Stimulated activated CD8-positive, alpha-beta memory T cell treated with anti-CD3 and anti-CD28 coated beads, Interleukin-12 subunit alpha, Interleukin-12 subunit beta, amount 100 ng/mL, for 4 hours (primary cell): Measurements from ENCODE around the gene IQSEC3.
"Not testable (repeated sequence)": the region's sequence is repeated elsewhere in the genome, so short reads cannot be mapped to it uniquely, and the experiment has no call there.

ENCODE experiments used
- DNase-seq: peaks from one replicate; pipeline ENCODE4 v3.0.0-alpha.2; 2020; ENCODE audit warnings: low read depth

The IQSEC3 gene

DNA sequence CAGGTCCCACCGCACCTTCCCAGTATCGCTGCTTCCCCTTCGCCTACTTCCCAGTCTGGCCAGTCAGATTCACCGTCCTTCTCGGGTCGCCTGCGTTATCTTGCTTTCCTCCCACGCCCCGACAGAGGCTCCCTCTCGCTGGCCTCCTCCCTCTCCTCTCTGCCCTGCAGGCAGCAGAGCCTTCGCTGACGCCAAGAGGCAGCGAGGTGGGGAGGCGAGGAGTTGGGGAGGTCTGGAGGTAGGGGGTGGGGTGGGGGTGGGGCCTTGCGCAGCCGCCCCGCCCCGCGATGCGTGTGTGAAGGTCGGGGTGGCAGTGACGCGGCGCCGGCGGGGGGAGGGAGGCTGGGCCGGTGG lies at the start of gene IQSEC3:
IQSEC3 (plus strand) TSS at position 340 of the 354 bp plus-strand sequence. CDS start 116 bp downstream, outside the sequence.
- not testable (repeated sequence) for DNase-seq

DNA sequence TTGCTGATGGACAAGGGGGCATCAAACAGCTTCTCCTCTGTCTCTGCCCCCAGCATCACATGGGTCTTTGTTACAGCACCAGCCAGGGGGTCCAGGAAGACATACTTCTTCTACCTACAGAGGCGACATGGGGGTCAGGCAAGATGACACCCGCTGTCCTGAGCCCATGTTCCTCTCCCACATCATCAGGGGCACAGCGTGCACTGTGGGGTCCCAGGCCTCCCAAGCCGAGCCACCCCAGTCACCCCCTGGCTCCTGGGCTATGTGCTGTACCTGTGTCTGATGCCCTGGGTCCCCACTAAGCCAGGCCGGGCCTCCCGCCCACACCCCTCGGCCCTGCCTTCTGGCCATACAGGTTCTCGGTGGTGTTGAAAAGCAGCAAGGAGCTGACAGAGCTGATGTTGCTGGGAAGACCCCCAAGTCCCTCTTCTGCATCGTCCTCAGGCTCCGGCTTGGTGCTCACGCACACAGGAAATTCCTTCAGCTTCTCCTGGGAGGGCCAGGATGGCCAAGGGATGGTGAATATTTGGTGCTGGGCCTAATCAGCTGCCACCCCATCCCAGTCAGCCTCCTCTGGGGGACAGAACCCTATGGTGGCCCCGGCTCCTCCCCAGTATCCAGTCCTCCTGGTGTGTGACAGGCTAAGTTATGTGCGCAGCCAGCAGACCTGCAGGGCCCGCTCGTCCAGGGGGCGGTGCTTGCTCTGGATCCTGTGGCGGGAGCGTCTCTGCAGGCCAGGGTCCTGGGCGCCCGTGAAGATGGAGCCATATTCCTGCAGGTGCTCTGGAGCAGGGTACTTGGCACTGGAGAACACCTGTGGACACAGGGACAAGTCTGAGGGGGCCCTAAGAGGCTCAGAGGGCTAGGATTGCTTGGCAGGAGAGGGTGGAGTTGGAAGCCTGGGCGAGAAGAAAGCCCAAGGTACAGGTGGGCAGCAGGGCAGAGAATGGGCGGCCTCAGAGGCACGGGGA lies 48.9 kb upstream of the IQSEC3 start:
- DNase-seq: not testable (repeated sequence)

GRCh38 chr12:18821-19567 lies 47.6 kb upstream of the IQSEC3 start:
- not testable (repeated sequence) for DNase-seq

DNA sequence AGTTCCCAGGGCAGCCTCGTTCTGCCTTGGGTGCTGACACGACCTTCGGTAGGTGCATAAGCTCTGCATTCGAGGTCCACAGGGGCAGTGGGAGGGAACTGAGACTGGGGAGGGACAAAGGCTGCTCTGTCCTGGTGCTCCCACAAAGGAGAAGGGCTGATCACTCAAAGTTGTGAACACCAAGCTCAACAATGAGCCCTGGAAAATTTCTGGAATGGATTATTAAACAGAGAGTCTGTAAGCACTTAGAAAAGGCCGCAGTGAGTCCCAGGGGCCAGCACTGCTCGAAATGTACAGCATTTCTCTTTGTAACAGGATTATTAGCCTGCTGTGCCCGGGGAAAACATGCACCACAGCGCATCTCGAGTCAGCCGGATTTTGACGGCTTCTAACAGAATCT lies 46.7 kb upstream of the IQSEC3 start:
- not testable (repeated sequence) for DNase-seq

DNA sequence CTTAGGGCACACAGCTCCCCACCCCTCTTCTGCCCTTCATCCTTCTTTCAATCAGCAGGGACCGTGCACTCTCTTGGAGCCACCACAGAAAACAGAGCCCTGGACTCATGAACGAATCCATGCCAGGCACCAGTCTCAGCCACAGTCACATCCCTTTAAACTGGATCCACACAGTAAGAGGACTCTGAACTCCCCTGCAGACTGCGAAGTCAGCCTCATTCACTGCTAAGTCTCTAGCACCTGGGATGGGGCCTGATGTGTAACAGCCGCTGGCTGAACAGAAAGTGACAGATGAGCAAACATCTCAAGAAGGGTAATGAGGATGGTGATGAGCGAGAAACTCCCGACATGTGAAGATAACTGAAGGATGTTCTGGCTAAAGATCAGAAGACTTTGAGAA lies 45.8 kb upstream of the IQSEC3 start:
- DNase-seq: no peak

- no peak for DNase-seq
Observed at GRCh38 chr12:21301-22189, 45.0 kb upstream of the IQSEC3 start.

DNA sequence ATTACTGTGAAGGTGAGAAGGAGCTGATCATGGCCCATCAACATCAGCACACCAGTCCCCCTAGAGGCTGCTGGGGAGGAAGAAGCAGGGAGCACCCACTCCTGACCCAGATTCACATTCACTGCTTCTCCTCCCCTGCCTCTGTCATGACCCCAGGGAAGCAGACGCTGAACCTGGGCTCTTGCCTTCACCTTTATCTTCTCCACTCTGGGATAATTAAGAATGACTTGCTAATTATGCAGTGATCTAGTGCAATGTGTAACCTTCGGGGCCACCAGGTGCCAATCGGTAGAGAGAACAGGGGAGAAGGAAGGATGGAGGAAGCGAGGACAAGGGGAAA lies 44.4 kb upstream of the IQSEC3 start:
- no peak for DNase-seq

DNA sequence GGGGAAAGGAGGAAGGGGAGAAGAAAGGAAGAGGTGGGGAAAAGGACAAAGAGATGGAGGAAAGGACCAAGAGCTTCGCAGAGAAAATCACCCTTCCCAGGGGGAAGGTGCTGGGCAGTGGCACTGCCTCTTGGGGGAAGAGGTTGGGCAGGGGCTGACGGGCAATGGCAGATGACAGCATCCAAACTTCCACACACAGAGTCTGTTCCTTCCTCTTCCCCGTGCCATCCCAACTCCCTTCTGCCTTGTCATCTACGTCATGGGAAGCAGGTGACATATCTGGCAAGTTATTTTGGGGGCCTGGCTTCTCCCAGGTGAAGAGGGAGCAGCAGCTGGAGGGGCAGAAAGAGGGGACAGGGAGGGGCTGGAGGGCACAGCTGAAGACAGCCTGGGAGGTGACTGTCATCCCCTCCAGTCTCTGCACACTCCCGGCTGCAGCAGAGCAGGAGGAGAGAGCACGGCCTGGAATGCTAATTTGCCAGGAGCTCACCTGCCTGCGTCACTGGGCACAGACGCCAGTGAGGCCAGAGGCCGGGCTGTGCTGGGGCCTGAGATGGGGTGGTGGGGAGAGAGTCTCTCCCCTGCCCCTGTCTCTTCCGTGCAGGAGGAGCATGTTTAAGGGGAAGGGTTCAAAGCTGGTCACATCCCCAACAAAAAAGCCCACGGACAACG lies 43.9 kb upstream of the IQSEC3 start:
- no peak for DNase-seq

DNA sequence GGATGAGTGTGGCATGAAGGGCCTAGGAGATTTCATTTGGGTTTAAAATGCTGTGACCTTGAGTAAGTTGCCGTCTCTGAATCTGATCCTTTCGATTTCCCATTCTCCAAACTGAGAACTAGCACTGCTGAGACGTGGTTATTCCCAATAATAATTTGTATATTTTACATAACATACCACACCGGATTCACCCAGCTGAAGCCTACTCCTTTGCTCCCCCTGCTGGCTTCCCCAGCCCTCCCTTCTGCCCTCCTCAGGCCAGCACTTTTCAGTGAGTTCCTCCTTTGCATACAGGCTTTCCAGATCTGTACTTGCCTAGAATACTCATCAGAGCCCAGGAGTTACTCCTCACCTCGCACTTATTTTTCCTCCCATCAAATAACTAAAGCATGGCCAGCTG lies 38.7 kb upstream of the IQSEC3 start:
- not testable (repeated sequence) for DNase-seq

DNA sequence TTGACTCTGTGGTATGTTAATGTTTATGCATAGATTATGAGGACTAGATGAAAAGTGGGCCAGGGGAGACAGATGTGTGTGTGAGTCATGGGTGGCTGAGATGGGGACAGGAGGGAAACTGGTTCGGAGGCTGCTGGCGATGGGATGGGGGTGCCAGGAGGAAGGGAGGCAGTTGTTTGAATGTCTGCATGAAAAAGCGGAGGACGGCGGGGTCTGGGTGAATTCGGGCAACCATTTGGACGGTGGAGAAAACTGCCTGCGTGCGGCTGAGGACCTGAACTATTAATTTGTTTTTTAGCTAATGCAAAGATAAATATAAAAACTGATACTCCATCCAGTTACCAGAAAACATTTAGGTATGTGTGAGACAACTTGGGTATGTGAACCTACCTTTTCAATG lies 27.8 kb upstream of the IQSEC3 start:
- not testable (repeated sequence) for DNase-seq

- not testable (repeated sequence) for DNase-seq
Observed at GRCh38 chr12:39555-40265, 26.9 kb upstream of the IQSEC3 start.

DNA sequence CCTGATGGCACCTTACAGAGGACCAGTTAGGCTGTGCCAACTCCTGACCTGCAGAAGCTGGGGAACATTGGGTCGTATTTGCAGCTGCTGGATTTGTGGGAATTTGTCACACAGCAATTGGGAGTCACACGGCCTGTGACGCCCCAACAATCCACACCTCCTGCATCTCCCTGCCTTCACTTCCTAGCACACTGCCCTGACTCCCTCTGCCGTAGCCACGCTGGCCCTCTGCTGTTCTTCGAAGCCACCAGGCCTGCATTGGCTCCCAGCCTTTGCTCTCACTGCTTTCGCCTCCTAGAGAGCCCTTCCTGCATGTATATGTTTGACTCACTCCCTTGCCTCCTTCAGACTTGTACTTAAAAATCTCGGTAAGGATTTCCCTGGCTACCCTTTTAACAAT lies 22.2 kb upstream of the IQSEC3 start:
- not testable (repeated sequence) for DNase-seq

DNA sequence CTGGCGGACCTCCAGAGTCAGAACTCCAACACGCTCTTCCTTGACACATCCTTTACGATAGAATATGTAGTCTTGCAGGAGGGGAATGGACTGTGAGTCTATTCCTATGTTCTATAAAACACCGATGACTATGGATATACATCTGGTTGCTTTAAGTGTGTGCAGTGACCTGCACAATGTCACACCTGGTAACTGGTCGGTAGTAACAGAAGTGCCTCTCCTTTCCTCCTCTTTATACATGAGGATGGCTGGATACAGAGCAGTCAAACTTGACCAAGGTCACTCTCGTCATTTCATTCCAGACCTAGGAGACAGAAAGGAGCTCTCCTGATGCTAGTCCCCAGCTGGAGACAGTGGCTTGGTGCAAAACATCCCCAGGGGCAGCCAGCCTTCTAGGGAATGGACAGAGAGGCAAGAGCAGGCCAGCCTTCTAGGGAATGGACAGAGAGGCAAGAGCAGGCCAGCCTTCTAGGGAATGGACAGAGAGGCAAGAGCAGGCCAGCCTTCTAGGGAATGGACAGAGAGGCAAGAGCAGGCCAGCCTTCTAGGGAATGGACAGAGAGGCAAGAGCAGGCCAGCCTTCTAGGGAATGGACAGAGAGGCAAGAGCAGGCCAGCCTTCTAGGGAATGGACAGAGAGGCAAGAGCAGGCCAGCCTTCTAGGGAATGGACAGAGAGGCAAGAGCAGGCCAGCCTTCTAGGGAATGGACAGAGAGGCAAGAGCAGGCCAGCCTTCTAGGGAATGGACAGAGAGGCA lies 21.2 kb upstream of the IQSEC3 start:
- not testable (repeated sequence) for DNase-seq

DNA sequence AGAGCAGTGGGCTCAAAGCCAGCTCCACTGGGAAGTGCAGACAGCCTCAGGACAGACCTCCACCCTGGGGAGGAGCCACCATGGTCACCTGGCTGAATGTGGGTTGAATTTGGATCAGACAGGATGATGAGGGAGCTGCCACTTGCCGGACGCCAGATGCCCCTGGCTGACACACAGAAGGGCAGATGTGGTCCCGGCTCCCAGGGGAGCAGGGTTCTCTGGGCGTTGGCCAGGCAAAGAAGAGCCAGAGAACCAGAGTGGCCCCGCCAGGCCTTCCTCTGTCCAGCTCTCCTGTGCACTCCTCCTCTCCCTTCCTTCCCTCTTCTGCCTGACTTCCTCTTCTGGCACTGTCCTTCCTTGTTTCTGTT lies 20.6 kb upstream of the IQSEC3 start:
- DNase-seq: not testable (repeated sequence)

- DNase-seq: not testable (repeated sequence)
Observed at GRCh38 chr12:46542-46941, 20.0 kb upstream of the IQSEC3 start.

DNA sequence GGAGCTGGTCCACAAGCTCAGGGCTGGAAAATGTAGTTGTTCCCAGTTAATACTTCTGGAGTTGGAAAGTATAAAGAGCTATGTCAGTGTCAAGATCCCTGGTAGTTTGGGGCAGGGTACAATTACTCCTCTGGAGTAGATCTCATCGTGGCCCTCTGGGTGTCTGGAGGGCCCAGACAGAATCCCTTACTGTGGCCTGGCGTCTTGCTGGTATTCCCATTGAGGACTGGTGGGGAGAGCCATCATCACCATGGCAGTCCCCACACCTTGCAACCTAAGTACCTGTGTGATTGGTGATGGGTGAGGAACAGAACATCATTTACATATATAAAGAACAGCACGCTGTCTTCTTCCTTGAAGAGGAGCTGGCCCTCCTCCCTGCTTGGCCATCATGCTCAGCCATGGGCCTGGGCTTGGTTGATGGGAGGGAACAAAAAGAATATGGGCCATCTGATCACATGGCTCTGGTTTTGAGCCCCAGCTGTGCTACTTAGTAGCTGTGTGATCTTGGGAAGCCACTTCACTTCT lies 18.8 kb upstream of the IQSEC3 start:
- DNase-seq: not testable (repeated sequence)

- not testable (repeated sequence) for DNase-seq
Observed at GRCh38 chr12:49149-49548, 17.4 kb upstream of the IQSEC3 start.

DNA sequence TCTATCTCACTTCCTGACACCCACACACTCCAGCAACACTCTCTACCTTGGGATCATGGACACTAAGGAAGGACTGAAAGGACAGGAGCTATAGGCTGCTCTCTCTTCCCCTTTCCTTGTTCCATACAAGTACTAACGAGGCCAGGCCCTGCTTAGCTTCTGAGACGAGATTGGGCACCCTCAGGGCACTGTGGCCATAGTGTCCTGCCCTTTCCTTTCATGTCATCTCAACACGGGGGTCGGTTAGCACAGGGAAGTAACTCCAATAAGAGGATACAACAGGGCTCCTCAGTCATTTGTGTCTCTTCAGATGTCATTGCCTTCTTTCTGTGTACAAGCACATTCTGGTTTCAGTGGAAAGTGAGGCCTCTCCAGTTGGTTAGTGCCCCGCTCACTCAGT lies 15.5 kb upstream of the IQSEC3 start:
- DNase-seq: not testable (repeated sequence)

DNA sequence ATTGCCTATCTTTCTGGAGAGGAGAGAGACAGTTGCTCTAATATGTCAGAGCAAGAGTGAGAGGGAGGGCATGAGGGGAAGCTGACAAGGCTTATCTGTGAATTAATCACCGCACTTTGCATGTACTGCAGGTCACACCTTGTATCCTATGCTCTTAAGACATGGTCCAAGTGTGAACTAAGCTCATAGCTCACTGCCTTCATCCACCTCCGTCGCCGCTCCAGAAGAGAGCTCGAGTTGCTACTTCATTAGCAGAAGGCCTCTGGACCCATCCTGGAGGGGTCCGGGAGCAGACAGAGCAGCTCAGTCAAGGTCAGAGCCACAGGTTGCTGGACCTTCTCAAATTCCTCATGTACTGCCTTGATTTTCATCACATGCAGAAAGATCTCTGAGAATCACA lies 14.6 kb upstream of the IQSEC3 start:
- not testable (repeated sequence) for DNase-seq
